ENCODE data around the gene PPP1R15B. TPM values are rescaled to one million over a fixed set of nuclear protein-coding genes. Genes with fewer than 3 reads are reported as not detected.

The PPP1R15B gene
- total and polyA plus RNA-seq, 4 donors, result 13.0 to 54.0 (median 26.1) TPM

DNA sequence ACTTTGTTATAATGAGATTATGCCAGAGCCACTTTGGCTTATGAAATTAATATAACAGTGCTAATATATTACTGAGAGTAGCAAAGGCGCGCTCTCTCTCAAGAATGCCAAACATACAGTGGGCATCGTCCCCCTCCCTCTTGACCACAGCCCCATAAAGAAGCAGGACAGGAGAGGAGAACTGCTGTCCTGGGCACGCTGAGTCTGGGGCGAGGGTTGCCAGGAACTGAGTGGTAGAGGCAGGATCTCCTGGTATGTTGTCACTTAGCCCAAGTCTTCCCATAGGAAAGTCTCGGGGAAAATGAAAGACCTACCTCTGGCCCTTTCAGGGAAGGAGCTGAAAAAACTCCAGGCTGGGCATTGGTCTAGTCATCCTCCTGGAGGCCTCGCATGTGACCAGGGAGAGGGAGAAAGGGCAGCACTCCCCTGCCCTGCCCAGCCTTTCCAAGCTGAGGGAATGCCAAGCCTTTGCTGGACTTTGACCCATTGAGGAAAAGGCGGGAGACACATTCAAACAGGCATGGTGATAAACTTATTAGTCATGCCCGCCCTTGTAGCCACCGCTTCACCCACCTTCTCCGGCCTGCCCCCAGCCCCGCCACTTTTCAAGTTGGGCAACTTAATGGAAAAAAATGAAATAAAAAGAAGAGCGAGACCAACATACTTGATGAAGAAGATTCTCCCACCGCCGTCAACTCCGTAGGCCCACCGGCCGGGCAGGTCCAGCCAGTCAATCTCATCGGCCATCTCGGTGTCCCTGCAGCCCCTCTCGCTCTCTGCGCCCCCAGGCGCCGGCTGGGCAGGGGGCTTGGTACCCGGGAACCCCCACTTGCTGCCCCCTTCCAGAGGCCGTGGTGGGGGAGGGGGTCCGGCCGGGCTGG is 34.5 kb downstream of the PPP1R15B start (continued):
- TF ChIP-seq HNF4G (IDR thresholded peaks at IDR 0.05) (peak; percentile 94), MAX (IDR thresholded peaks at IDR 0.05) (peak; percentile 85), EGR1 (IDR thresholded peaks at IDR 0.05; ENCODE audit: low read depth in 2 of 2) (peak in 1 of 2 donors; percentile 3)
- TF ChIP-seq, protein P1, sequence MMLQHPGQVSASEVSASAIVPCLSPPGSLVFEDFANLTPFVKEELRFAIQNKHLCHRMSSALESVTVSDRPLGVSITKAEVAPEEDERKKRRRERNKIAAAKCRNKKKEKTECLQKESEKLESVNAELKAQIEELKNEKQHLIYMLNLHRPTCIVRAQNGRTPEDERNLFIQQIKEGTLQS (IDR thresholded peaks at IDR 0.05), result no peak
- TF ChIP-seq, protein P2, sequence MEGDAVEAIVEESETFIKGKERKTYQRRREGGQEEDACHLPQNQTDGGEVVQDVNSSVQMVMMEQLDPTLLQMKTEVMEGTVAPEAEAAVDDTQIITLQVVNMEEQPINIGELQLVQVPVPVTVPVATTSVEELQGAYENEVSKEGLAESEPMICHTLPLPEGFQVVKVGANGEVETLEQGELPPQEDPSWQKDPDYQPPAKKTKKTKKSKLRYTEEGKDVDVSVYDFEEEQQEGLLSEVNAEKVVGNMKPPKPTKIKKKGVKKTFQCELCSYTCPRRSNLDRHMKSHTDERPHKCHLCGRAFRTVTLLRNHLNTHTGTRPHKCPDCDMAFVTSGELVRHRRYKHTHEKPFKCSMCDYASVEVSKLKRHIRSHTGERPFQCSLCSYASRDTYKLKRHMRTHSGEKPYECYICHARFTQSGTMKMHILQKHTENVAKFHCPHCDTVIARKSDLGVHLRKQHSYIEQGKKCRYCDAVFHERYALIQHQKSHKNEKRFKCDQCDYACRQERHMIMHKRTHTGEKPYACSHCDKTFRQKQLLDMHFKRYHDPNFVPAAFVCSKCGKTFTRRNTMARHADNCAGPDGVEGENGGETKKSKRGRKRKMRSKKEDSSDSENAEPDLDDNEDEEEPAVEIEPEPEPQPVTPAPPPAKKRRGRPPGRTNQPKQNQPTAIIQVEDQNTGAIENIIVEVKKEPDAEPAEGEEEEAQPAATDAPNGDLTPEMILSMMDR (IDR thresholded peaks at IDR 0.05; ENCODE audit: low read depth, low read length, missing input control), result no peak

DNA sequence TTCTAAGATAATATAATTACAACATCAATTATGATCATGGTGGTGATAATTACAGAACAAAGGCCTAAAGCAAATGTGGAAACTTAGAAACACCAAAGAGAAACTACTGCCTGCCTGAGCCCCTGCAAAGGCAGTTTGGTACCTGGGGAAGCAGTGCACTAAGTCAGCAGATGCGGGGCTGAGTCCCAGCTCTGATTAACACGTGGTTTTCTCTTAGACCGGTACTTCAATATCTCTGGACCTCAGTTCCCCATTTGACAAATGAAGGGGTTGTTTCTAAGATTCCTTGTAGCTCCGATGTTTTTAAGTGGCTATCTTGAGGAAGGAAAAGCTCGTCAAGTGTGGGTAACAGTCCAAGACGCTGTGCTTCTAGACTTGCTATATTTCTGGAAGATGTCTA is 35.2 kb downstream of the PPP1R15B start:
- no peaks in the 10 kb centered on the region for H3K36me3 ChIP-seq (ENCODE audit: control insufficient read depth in 4 of 4, insufficient read depth in 3 of 4, low read depth in 1 of 4, low read length in 3 of 4)
- peaks cover 3 to 19% (median 10%) of the 10 kb centered on the region in 4 donors for H3K4me1 ChIP-seq (ENCODE audit: control insufficient read depth in 4 of 4, insufficient read depth in 4 of 4, low read length in 3 of 4)
- 67% methylated on average over 6 of the region's 6 CpGs for WGBS
- H3K4me3 ChIP-seq (ENCODE audit: low read depth in 1 of 3, low read length in 3 of 3), result no peak overlapping the region
- no peak for DNase-seq (ENCODE audit: low spot score)
- no peak for TF ChIP-seq MAX (IDR thresholded peaks at IDR 0.05)
- no peak for TF ChIP-seq FOXA1 (IDR thresholded peaks at IDR 0.05)
- TF ChIP-seq, protein P3, sequence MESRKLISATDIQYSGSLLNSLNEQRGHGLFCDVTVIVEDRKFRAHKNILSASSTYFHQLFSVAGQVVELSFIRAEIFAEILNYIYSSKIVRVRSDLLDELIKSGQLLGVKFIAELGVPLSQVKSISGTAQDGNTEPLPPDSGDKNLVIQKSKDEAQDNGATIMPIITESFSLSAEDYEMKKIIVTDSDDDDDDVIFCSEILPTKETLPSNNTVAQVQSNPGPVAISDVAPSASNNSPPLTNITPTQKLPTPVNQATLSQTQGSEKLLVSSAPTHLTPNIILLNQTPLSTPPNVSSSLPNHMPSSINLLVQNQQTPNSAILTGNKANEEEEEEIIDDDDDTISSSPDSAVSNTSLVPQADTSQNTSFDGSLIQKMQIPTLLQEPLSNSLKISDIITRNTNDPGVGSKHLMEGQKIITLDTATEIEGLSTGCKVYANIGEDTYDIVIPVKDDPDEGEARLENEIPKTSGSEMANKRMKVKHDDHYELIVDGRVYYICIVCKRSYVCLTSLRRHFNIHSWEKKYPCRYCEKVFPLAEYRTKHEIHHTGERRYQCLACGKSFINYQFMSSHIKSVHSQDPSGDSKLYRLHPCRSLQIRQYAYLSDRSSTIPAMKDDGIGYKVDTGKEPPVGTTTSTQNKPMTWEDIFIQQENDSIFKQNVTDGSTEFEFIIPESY (IDR thresholded peaks at IDR 0.05), result no peak
- no peak for TF ChIP-seq GABPA (IDR thresholded peaks at IDR 0.05 in 1 of 2, conservative IDR thresholded peaks at IDR 0.05 in 1 of 2)
- H3K9me3 ChIP-seq (ENCODE audit: control insufficient read depth in 4 of 4, low read length in 3 of 4), result no peaks in the 10 kb centered on the region
- no peak overlapping the region for H3K9ac ChIP-seq (ENCODE audit: low read depth in 1 of 2, low read length in 2 of 2)
- H3K27me3 ChIP-seq (ENCODE audit: control insufficient read depth in 4 of 4, insufficient read depth in 4 of 4, low read length in 3 of 4), result no peaks in the 10 kb centered on the region
- H3K27ac ChIP-seq (ENCODE audit: low read depth in 1 of 2, low read length in 2 of 2), result no peak overlapping the region

DNA sequence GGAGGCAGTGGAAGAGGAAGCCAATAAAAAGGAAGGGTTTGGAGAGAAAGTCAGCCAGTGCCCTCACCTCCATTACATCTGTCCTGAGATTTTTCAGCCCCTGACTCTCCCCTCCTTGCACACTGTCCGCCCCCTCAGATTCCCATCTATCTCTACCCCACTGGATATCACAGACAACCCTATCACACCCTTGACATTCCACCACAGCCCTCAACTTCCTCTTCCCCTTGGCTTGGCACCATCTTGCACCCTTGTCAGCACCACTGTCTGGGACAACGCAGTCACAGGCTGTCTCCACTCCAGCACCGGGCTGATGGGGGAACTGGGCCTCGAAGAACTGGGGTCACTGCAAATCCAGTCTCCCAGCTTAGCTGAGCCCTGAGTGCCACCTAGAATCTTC is 37.7 kb downstream of the PPP1R15B start:
- H3K9ac ChIP-seq (ENCODE audit: low read depth in 1 of 2, low read length in 2 of 2), result no peak overlapping the region
- no peaks in the 10 kb centered on the region for H3K36me3 ChIP-seq (ENCODE audit: control insufficient read depth in 4 of 4, insufficient read depth in 3 of 4, low read depth in 1 of 4, low read length in 3 of 4)
- TF ChIP-seq SP1 (IDR thresholded peaks at IDR 0.05) (no peak), HNF4A (conservative IDR thresholded peaks at IDR 0.05) (no peak), EGR1 (IDR thresholded peaks at IDR 0.05; ENCODE audit: low read depth in 2 of 2) (no peak), JUND (IDR thresholded peaks at IDR 0.05) (no peak), RXRA (IDR thresholded peaks at IDR 0.05) (no peak), FOXA2 (IDR thresholded peaks at IDR 0.05) (no peak), FOXA1 (IDR thresholded peaks at IDR 0.05) (no peak), RAD21 (IDR thresholded peaks at IDR 0.05) (no peak), MAX (IDR thresholded peaks at IDR 0.05) (no peak), TAF1 (conservative IDR thresholded peaks at IDR 0.05) (no peak), YY1 (IDR thresholded peaks at IDR 0.05) (no peak)
- TF ChIP-seq, protein P3 (IDR thresholded peaks at IDR 0.05), result no peak
- TF ChIP-seq, protein P1 (IDR thresholded peaks at IDR 0.05), result no peak
- WGBS, result 82% methylated on average over 4 of the region's 4 CpGs
- H3K4me3 ChIP-seq (ENCODE audit: low read depth in 1 of 3, low read length in 3 of 3), result no peak overlapping the region
- no peaks in the 10 kb centered on the region for H3K27me3 ChIP-seq (ENCODE audit: control insufficient read depth in 4 of 4, insufficient read depth in 4 of 4, low read length in 3 of 4)
- peaks cover 3 to 19% (median 10%) of the 10 kb centered on the region in 4 donors for H3K4me1 ChIP-seq (ENCODE audit: control insufficient read depth in 4 of 4, insufficient read depth in 4 of 4, low read length in 3 of 4)
- H3K9me3 ChIP-seq (ENCODE audit: control insufficient read depth in 4 of 4, low read length in 3 of 4), result no peaks in the 10 kb centered on the region
- DNase-seq (ENCODE audit: low spot score), result no peak
- no peak overlapping the region for H3K27ac ChIP-seq (ENCODE audit: low read depth in 1 of 2, low read length in 2 of 2)
